ENCODE data around the gene LIMS2.
A peak's percentile ranks its signal among the peaks of the same experiment; 100 is the strongest.

The LIMS2 gene

DNA sequence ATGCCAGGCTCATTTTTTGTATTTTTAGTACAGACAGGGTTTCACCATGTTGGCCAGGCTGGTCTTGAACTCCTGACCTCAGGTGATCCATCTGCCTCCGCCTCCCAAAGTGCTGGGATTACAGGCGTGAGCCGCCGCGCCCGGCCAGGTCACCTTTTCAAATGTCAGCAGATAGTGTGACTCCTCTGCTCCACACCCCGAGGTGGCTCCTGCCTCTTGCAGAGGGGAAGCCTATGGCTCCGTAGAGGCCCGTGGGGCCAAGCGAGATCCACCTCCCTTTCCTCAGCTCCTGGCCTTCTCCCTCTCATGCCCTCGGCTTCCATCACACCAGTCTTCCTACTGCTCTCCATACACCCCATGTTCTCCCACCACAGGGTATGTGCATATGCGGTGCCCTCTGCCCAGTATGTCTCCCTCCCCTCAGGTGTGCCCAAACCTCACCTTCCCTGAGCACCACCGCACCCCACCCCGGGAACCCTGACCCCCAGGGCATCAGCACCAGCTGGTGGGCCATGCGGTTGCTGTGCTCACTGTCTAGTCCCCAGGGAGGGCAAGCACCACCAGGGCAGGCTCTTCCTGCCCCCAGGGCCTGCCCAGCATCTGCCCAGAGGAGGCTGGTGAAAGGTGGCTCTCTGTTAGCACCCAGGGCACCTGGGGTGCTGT is 18.6 kb downstream of the LIMS2 start:
- no peak for DNase-seq

DNA sequence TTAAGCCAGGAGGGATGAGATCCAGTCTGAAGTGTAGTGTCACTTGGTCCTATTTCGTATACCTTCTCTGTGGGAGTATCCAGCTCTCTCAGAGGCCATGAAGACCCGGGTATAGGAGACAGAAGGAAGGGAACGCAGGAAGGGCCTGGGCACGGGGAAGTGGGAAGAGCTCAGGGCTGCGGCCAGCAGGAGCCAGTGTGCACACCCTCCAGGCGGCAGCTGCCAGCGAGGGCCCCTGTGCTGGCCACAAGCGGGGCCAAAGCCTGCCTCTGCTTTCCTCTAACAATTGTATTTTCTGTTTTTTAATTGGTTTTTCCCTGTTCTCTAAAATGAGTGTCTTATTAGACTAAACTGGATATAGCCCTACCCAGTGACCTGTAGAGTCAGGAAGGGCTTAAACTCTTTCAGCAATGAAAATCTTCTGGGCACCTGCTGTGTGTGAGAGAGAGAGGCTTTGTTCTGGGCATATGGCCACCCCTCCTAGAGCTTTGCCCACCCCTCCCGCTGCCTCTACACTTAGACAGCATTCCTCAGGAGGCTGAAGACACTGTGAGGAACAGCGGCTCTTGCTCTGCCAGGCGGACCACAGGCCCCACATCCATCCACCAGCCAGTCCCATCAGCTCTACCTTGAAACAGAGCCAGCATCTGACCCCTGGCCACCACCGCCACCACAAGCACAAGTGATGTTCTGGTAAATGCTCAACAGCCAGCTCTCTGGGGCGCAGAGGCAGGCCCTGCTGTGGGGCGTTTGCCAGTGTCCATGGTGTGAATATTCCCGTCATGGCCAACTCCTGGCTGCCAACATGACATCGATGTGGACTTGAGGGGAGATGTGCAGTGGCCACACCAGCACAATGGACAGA is 19.9 kb downstream of the LIMS2 start:
- no peak for DNase-seq

- no peak for DNase-seq
Measured at GRCh38 chr2:127654838-127655175, 20.5 kb downstream of the LIMS2 start.

- DNase-seq = no peak
Measured at GRCh38 chr2:127654084-127654837, 21.1 kb downstream of the LIMS2 start.

- no peak for DNase-seq
Measured at GRCh38 chr2:127653421-127654083, 21.8 kb downstream of the LIMS2 start.

- no peak for DNase-seq
Measured at GRCh38 chr2:127652786-127653357, 22.5 kb downstream of the LIMS2 start.

GRCh38 chr2:127651971-127652550 is 23.3 kb downstream of the LIMS2 start:
- DNase-seq = no peak

GRCh38 chr2:127651381-127651809 is 23.9 kb downstream of the LIMS2 start:
- DNase-seq = no peak

DNA sequence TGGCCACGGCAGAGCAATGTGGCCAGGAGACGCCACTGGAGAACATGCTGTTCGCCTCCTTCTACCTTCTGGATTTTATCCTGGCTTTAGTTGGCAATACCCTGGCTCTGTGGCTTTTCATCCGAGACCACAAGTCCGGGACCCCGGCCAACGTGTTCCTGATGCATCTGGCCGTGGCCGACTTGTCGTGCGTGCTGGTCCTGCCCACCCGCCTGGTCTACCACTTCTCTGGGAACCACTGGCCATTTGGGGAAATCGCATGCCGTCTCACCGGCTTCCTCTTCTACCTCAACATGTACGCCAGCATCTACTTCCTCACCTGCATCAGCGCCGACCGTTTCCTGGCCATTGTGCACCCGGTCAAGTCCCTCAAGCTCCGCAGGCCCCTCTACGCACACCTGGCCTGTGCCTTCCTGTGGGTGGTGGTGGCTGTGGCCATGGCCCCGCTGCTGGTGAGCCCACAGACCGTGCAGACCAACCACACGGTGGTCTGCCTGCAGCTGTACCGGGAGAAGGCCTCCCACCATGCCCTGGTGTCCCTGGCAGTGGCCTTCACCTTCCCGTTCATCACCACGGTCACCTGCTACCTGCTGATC is 24.4 kb downstream of the LIMS2 start:
- DNase-seq = no peak

- no peak for DNase-seq
Measured at GRCh38 chr2:127650041-127650784, 25.1 kb downstream of the LIMS2 start.

DNA sequence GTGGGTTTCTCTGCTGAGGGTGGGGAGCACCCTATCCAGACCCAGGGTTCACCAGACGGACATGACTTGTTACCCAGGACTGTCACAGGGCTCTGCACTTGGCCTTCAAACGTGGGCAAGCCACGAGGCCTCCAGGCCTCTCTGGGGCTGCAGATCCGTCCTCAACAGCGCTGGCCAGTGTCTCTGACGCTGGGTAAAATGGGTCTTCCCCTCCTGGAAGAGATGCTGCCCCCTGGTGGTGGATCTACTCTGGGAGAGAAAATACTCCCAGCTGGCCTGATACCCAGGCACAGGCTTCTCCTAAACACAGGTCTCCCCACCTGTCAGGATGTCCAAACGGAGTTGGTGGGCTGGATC is 25.7 kb downstream of the LIMS2 start:
- peak; percentile 51 to 86 (median 71) for DNase-seq

DNA sequence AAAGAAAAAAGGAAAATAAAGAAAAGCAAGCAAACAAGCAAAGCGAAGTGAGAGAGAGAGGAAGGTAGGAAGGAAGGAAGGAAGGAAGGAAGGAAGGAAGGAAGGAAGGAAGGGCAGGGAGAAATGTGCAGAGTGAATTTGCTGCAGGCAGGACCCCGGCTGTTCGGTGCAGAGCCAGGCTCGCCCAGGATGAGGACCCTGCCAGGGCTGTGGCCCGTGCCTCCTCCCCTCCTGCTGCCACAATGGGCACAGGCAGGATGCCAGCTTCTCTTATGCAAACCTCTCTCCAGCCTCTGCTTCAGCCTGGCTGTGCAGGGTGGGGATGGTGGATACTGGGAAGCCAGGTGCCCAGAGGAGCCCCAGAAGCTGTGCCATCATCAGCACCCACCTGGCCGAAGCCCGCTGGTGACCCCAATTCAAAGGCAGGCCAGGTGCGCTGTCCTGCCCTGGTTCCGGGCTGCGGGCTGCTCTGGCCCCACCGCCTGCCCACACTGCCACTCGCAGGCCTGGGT is 26.2 kb downstream of the LIMS2 start:
- DNase-seq = no peak

DNA sequence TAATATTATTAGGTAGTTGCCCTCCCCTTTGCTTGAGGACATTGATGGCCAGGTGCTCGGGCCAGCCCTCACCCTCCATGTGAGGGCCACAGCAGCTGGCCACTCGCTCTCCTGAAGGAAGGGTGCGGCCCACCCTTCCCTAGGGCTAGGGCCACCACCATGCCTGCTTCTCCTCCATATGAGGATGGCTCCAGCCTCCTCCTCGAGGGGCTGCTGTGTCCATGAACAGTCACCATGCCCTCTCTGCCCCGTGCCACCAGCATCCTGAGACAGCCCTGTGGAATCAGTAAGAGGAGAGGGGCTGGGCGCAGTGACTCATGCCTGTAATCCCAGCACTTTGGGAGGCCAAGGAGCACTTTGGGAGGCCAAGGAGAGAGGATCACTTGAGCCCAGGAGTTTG is 27.0 kb downstream of the LIMS2 start:
- no peak for DNase-seq

DNA sequence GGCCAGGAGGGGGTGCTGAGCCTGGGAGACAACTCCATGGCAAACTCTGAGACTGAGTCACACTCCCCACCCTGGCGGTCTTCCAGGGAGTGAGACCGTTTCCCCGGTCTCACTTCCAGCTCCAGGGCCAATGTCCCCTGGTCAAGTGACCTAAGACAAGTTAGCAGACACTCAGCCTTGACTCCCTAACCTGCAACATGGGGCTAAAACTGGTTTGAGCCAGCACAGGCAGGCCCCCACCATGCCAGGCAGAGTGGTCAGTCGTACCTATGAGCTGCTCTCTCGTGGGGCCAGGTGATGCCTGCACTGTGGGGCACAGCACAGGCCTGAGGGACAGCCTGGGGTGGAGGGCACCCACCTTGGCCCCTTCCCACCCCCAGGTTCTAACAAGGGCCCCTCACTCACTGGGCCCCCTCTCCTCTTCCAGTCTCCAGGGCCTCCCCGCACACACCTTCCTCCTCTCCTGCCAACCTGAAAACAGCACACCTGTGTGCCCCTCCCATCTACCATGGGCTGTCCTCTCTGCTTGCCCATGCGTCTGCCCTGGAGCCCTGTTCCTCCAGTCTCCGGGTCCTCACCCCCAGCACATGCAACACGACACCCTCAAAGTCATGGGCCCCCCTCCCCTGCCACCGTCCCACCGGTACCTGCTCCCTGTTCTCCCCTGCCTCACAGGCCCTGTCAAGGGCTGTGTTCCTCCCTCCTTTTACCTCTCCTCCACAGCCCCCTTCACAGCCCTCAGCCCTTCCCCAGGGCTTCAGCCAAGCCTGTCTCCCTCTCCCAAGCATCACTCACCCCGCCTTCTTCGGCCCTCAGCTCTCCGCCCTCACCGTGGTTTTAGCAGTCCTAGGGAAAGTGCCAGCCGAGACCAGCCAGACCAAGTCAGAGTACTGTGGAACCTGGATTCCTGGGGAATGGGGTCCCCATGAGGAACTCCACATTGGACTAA is 27.8 kb downstream of the LIMS2 start:
- no peak for DNase-seq

DNA sequence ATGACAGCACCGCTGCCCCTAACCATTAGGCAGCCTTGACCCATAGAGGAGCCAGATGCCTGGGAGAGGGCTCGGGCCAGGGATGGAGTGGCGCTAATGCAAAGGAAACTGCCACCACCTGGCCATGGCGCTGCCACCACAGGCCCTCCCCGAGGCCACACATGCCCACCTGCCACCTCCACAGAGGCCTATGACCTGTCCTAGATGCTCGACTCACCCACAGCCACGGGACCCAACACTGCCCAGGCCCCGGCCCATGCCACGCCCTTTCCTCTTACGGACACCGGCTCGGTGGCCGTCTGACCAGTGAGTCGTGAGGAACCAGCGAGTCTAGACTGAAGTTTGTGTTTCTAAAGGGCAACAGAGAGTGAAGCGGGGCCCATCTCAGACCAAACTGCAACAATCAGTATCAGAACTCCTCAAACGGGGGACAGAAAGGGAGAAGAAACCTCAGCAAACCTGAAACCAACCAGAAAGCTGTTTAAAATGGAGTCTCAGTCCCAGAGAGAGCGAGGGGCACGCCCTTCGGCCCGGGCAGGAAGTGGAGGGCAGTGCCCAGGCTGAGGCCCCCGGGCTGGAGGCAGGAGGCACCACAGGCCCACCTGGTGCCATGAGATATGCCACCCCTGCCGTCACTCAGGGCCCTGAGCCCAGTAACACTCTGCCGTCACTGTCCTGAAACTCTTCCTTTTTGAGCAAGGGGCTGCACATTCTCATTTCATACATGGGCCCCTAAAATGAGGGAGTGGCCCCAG is 28.7 kb downstream of the LIMS2 start:
- no peak for DNase-seq

GRCh38 chr2:127645395-127646291 is 29.7 kb downstream of the LIMS2 start, which contains the start of gene GPR17:
TSS of gene GPR17 (plus strand) at chr2:127646153. CDS start at chr2:127650736, 4,583 bp downstream.
- no peak for DNase-seq

DNA sequence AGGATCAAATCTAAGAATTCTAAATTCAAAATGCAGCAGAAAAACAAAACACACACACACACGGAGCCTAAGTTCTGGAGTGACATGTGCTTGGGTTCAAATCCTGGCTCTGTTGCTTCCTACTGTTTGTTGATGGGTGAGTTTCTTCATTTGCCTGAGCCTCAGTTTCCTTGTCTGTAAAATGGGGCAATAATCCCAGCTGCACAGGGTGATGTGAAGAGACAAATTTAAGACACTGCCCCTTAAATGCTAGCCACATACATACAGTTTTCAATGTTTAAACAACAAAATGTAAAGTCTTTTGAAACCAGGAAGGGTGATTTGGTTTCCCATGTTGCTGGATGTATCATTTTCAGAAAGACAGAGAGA is 30.3 kb downstream of the LIMS2 start:
- DNase-seq = no peak
